Left hindlimb (tissue), 1 donor: Measurements from ENCODE around the gene CNKSR3.

Source experiments
- DNase-seq: peaks from one replicate; pipeline ENCODE4 v3.0.0-alpha.2; 2018

The CNKSR3 gene

GRCh38 chr6:154500769-154501577 is 9.5 kb downstream of the CNKSR3 start:
- DNase-seq: no peak

GRCh38 chr6:154499855-154500589 is 10.5 kb downstream of the CNKSR3 start:
- DNase-seq: no peak

GRCh38 chr6:154498340-154498934 is 12.0 kb downstream of the CNKSR3 start:
- no peak for DNase-seq

GRCh38 chr6:154496793-154497517 is 13.5 kb downstream of the CNKSR3 start:
- no peak for DNase-seq

GRCh38 chr6:154496186-154496585 is 14.3 kb downstream of the CNKSR3 start:
- DNase-seq: no peak

- no peak for DNase-seq
Observed at GRCh38 chr6:154494592-154495311, 15.7 kb downstream of the CNKSR3 start.

- no peak for DNase-seq
Observed at GRCh38 chr6:154491567-154492470, 18.7 kb downstream of the CNKSR3 start.

- no peak for DNase-seq
Observed at GRCh38 chr6:154489822-154490221, 20.7 kb downstream of the CNKSR3 start.

GRCh38 chr6:154488802-154489437 is 21.6 kb downstream of the CNKSR3 start:
- peak; percentile 52 for DNase-seq

GRCh38 chr6:154488248-154488593 is 22.3 kb downstream of the CNKSR3 start:
- DNase-seq: no peak

- no peak for DNase-seq
Observed at GRCh38 chr6:154487367-154488247, 22.9 kb downstream of the CNKSR3 start.

- DNase-seq: no peak
Observed at GRCh38 chr6:154485815-154486214, 24.7 kb downstream of the CNKSR3 start.

GRCh38 chr6:154484942-154485341 is 25.5 kb downstream of the CNKSR3 start:
- DNase-seq: no peak

- no peak for DNase-seq
Observed at GRCh38 chr6:154482858-154483257, 27.6 kb downstream of the CNKSR3 start.

GRCh38 chr6:154481521-154482013 is 28.9 kb downstream of the CNKSR3 start:
- DNase-seq: no peak

GRCh38 chr6:154479771-154480639 is 30.5 kb downstream of the CNKSR3 start:
- DNase-seq: no peak

- peak; percentile 44 for DNase-seq
Observed at GRCh38 chr6:154479351-154479769, 31.1 kb downstream of the CNKSR3 start.

- DNase-seq: no peak
Observed at GRCh38 chr6:154478701-154479060, 31.8 kb downstream of the CNKSR3 start.
